Islet precursor cell (in vitro differentiated cells): Measurements from ENCODE around the gene IRX5.

ENCODE experiments used
- DNase-seq: peaks from one replicate; pipeline ENCODE4 v3.0.0-alpha.2; 2018

Gene IRX5

DNA sequence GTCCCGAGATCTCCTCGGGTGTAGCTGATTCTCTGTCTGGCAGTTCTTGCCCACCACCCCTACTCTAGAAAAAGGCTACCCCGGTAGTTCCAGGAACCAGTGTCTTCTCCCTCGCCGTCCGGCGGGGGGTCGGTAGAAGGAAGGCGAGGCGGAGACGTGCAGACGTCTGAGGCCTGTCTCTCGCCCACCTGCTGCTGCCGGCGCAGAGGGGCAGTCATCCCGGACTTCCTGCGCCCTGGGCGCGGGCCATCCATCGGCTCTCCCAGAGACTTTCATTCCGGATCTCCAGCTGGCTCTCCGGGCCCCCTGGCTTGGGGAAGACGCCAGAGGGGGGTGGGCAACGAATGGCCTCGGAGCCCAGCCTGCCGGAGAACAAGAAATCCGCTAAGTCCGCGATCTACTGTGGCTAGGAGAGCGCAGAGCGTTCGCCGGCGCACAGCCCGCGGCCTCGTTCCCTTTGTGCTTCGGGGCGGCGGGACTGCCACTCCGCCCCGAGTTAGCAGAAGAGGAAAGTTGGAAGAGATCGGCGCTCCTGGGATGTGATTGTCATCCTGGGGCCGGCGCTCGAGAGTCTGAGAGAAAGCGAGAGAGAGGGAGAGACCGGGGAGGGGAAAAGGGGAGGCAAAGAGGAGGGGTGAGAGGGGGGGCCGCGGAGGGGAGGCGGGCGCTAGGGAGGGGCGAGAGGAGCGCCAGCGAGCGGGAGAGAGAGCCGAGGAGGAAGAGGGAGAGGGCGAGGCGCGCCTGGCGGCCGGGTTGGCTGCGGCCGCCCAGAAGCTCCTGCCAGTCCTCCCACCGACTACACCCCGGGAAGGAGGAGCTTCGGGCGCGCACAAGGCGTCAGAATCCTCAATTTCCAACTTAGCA lies at the start of gene IRX5:
IRX5 (plus strand) TSS at position 861 of the 864 bp plus-strand sequence. CDS start 334 bp downstream, outside the sequence.
- DNase-seq = peak; percentile 93

DNA sequence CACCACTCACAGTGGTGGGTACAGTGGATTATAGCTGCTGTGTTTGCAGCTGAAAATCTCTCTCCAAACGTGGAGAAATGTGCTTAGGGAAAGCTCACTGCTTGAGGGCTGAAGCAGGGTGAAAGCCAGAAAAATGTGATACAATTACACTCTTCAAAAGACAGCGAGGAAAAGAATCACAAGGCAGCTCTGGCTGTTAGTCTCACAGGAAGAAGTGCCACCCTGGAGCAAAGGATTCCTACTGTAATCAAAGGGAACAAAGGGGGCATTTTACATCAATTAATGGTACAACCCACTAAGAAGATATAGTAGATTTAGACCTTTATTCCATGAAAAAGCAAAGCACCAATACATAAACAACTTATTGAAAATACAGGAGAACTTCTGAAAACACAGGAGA lies 48.1 kb upstream of the IRX5 start:
- DNase-seq = no peak

DNA sequence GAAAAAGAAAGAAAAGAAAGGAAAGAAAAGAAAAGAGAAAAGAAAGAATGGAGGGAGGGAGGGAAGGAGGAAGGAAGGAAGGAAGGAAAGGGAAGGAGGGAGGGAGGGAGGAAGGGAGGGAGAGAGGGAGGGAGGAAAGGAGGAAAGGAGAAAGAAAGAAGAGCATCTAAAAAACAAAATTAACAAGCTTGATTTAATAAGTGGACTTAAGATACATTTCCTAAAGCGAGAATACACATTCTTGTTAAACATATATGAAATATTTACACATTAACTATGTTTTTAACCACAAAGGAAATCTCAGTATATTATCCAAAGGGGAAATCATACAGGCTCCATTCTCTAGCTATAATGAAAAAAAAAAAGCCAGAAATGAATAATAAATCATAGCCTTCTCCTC lies 47.3 kb upstream of the IRX5 start:
- DNase-seq = no peak

DNA sequence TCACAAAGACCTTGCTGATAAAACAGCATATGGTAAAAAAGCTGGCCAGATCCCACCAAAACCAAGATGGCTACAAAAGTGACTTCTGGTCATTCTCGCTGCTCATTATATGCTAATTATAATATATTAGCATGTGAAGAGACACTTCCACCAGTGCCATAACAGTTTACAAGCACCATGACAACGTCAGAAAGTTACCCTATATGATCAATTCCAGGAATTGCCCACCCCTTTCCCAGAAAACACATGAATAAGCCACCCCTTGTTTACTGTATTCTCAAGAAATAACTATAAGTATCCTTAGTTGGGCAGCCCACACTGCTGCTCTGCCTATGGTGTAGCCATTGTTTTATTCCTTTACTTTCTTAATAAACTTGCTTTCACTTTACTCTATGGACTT lies 44.6 kb upstream of the IRX5 start:
- no peak for DNase-seq

DNA sequence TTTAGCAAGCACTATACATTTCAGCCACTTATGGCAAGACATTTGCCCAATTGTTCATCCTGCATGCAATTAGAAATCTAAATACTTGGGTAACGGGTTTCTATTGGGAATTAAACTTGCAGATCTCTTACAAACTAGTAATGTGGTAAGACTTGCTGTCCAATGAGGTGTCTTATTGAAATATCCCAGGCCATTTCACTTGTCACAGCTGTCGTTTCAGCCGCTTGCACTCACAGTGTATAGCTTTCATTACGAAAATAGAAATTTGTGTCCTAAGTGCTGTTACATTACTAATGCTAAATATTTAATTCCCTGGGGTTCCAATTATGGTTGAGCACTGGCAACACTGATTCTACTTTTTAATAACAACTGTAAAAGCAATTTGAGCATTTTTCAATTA lies 40.3 kb upstream of the IRX5 start:
- no peak for DNase-seq

DNA sequence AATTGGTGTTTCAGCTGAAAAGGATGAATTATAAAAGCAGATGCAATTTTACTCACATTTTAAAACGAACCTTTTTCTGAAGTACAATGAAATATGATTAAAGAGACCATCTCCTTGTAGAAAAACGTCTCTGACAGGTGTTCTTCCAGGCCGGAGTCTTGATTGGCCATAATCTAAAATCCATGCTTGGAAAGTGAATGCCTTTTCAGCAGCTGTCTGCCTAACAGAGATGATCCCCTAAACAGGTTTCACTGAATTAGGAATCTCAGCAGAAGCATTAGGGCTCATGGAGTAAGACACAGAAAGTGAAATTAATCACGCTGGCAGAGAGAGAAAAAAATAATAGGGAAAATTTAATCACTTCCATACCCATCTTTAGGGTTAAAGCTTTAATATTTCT lies 39.3 kb upstream of the IRX5 start:
- DNase-seq = no peak

DNA sequence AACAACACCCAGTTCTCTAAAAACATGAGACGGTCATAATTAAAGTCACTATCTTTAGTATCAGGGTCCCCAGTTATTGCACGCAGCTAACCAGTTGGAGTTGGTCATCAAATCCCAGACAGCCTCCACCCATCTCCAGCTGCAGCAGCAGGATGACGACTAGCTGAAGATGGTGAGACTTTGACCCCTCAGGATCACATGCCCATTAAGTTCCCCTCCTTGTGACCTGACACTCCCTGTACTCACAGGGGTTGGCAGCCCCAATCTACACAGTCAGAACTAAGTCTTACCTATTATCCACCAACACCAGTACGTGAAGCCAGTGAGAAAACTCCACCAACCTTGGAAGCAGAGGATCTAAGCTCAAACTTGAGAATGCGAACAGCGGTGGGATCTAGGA lies 37.7 kb upstream of the IRX5 start:
- no peak for DNase-seq

DNA sequence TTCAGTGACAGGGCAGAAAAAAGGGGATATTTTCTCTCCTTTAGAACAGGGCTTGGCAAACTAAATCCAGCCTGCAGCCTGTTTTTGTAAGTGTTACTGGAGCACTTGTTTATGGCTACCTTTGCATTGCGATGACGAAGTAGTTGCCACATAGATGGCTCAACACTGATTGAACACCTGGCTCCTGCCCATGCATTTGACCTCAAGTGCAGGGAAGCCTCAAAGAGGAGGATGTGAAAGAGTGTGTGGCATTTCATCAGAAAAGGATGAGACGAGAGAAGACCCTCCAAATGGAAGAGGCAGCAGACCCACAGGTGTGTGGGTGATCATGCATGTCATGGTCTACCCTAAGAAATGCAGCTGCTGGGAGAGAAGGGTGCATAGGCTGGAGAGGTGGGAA lies 32.7 kb upstream of the IRX5 start:
- no peak for DNase-seq

DNA sequence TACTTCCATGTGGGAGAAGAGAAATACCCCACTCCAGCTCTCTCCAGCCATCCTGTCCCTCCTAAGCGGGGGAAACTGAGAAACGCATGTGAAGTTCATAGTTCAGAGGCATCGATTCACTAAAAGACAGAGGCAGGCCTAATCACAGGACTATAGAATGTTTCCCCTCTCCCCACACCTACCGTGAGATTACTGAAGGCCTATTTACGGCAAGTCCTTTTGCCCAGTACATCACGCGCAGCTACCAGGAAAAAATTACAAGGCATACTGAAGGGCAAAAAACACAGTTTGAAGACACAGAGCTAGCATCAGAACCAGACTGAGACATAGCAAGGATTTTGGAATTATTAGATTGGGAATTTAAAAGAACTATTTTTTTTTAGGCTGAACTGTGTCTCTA lies 29.1 kb upstream of the IRX5 start:
- no peak for DNase-seq

DNA sequence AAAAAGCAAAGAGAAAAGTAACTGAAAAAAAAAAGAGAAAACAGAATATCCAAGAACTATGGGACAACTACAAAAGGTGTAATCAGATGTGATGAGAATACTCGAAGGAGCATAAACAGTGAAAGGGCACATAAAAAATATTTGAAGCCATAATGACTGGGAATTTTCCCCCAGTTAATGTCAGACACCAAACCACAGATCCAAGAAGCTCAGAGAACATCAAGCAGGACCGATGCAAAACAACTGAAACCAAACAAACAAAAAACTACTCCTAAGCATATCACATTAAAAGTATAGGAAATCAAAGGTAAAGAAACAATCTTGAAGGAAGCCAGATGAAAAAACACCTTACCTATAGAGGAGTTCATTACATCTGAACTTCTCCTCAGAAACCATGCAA lies 27.6 kb upstream of the IRX5 start:
- DNase-seq = no peak

DNA sequence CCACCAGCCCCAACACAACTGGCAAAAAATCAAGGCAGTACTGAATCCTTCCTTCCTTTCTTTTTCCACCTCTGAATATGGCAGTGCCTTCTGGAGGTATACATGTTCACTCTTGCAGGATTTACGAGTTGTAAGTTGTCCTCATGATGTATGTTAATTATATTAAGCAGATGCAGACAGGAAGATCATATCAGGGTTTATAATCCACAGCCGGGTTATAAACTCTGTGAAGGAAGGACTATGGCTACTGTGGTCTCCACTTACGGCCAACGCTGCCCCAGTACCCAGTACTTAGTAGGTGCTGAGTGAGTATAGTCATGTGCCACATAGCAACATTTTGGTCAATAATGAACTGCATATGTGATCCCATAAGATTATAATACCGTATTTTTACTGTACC lies 19.6 kb upstream of the IRX5 start:
- no peak for DNase-seq

DNA sequence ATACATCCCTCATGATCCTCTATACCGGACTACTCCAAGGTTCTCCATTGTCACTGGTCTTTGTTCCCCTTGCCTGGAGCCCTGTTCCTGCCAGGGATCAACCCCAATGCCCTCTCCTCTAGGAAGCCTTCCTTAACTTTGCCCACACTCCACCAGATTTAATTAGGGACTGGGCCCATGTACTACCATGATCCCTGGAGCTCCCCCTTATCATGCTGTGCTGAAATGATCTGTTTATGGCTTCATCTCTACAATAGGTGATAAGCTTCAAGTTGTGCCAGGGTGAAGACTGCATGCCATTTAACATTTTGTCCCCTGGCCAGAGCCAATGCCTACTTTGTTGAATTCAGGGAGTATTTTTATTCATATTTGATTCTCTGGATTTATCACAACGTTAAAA lies 17.9 kb upstream of the IRX5 start:
- no peak for DNase-seq

DNA sequence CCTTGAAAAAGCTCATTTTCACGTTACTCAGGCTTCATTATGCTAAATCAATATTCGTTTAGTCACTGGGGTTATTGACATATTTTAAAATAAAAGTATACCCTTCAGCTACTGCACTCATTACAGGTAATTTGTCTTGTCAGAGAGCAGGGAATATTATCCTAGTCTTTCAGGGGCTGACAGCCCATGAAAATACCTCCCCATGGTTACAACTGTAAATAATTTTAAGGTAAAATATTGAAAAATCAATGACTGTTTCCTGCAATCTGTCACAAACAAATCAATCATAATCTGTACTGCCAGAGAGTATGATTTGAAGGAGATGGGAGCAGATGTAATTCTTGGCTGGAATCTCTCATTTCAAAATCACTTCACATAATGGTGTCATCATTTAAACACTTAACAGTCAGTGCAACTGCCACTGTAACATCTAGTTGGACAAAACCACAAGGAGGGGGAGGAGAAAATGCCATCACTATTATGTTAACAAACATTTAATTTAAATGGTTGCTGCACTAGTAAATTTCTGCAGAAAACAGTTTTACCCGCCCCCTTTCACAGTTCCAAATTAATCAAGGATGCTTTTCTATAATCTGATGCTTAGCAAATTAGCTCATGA lies 9.3 kb upstream of the IRX5 start:
- no peak for DNase-seq

DNA sequence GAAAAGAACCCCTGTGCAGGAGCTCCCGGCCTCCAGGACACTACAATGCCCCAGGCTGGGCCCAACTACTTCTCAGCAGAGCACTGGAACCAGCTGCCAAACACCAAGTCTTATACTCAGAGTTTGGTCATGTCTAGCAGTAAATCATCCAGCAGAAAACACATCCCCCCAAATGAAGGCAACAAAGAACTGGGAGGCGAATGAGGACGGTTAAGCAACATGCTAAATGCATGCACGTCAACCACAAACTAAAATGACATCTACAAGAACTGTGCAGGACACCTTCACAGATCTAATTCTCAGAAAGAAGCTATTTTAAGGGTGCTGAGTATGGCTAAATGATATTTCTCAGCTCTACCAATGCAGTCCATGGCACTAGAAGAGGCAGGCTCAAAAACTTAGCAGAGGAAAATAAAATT lies 7.6 kb upstream of the IRX5 start:
- no peak for DNase-seq

DNA sequence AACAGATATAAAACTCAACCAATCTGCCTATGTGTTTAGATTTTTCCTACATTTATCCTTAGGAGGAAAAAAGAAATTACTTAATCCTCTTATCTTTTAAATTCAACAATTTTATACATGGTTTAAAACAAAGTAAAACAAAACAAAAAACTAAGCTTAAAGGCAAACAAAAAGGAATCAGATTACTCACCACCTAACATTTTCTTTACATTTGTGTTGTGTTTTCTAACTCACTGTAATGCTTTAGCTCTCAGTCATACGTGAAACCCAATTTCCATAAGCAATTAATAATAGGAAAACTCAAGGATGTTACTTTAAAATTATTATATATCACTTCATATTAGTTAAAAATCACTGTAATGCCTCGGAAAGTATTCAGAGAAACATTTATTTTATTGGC lies 6.7 kb upstream of the IRX5 start:
- DNase-seq = no peak

DNA sequence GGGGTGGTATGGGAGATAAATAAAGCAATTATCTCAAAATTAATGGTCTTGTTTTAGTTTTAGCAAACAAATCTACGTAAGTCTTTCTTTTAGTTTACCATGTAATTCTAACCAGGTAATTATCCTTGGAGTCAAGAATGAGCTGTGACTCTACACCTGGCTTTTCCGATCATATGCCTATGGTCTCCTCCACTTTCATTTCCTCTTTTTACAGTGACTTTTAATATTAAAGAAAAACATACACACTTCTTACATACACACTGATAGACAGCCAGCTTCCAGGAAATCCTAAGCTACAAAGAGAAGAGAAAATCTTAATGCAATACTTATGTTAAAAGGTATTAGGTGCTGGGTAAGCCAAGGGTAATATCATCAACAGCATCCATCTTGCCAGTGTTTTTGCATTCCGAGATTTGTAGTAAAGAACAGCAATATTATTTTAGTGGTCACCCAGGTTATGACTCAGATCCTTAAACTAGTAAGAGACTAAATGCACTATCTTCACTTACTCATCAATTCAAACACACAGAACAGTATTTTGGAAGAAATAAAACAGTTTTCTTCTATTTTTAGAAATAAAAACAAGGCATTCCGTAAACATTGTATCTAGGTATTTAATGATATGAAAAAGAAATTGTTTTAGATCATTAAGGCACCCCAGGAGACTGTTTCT lies 4.4 kb upstream of the IRX5 start:
- DNase-seq = no peak

DNA sequence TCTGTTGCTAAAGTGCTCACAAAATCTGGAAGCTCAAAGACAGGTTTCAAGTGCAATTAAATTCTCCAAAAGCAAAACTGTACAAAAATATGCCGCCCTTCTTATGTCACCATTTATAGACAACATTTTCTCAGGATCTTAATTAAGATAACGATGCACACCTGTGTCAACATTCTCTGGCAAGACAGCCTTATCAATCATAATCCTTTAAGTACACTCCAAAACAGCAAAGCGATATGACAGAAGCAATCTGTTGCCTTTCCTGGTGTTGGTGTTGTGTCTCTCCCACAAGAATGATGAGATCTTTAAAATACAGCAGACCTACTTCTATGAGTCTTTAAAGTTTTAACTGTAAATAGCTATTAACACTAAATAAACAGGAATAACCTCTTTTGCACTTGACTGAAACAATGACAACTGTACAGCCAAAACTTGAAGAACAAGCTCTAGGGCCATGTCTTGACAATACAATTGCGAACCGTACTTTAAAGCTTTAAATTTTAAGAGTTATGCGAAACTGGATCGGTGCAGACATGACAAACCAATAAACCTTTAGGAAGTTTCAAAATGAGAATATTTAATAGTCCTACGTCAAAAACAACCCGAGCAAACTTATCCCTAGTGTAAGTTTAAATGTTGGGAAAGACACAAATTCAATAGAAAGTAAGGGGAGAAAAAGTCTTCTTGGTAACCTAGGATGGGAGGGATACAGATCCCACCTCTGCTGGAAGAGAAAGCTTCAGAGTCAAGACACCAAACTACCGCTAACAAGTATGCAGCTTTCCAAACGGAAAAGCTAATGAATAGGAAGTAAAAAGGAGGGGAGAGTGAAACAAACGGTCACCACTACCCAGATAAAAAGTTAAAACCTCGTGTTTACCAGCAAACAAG lies 3.3 kb upstream of the IRX5 start:
- no peak for DNase-seq

DNA sequence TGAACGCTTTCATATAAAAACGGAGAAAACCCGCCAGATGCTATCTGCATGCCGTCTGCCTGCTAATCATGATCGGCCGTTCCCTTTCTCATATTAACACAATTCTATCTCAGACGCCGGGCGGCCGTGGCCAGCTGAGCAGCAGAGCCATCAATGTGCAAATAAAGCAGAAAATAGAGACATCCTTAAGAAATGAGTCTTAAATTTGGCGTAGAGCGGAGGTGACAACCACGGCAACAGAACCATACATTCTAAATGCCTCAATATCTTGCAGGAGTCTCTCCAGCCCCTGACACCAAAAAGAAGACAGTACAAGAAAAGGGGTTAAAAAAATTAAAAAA lies 2.7 kb upstream of the IRX5 start:
- DNase-seq = no peak

DNA sequence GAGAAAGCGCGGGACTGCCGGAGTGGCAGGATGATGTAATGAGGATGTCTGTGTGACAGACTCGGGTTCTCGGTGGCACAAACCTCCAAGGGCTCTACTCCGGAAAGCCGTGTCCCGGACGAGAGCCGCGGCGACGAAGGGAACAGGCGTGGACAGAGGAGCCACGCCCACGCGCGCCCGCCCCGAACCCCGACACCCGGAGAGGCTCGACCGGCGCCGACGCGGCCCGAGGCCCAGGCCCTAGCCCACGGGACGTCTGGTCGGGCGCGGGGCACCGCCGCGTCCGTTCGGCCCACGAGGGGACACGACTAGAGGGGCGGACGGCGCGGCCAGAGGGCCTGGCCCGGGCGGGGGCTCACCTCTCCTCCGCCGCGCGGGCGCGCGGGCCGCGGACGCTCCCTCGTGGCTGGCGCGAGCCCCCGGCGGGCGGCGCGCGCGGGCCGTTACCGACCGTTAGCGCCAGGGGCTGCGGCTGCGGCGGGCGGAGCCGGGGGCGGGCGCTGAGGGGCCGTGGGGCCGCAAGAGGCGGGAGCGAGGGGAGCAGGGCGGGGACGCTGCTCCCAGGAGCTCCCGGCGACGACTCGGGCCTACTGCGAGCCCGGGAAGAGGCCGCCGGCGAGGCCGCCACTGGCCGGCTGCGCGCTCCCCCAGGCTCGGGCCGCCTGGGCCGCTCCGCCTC lies 2.1 kb upstream of the IRX5 start:
- peak; percentile 65 for DNase-seq

DNA sequence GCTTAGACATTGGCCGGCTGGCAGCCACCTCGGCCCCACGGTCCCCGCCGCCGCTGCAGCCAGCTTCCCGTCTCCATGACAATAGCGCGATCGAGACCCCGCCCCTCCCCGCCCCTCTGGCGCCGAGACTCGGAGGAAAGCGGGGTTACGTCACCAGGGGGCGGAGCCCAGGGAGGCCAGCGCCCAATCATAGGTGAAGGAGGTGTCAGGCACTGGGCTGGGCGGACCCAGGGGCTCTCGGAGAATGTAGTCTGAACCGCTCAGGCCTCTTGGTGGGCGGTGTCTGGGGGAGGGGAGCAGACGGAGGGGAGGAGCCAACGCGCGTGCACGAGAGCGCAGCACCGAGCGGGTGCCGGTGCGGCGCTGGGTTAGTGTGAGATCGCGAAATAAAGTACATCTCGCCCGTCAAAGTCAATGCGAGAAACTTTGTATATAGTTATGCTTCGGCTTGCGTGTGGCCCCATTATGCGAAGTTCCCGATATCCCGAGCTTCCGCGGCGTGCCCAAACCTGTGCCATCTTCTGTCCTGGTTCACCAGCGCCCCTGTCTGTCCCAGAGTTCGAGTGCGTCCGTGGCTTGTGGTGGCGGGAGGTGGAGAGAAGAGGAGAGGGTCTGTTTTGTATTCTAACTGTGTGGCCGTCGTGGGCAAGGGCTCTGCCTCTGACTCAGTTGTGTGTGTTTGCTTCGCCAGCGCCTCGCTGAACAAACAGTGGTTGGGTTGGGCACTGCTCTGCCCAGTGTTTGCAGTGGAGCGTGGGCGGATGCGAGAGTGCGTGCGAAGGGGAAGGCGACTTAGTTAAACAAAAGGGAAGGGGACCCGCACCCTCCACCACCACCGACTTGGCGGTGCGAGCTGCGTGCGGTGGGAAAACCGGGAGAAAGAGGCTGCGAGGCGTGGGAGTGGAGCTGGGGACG lies 1.3 kb upstream of the IRX5 start:
- peak; percentile 100 for DNase-seq

DNA sequence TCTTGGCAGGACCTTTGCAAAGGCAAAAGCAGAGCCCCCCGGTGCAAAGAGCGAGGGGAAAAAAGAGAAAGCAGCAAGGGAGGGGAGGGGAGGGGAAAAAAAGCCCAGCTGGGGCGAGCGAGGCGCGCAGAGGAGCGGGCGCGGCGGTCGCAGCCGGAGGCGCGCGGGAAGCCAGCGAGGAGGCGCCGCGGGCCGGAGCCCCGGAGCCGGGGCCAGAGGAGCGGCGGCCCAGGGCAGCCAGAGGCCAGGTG lies 129 bp downstream of the IRX5 start:
- DNase-seq = no peak
